Keratinocyte (primary cell): ENCODE data around the gene WNT7B.

ENCODE experiments used
- EZH2 ChIP-seq: IDR thresholded peaks from one replicate; pipeline ENCODE4 v1.6.1; 2012; ENCODE audit warnings: inconsistent platforms, mild to moderate bottlenecking, low read length, moderate library complexity
- TF ChIP-seq, protein P1 (sequence below), 3 experiments: IDR thresholded peaks in 1 of 3; conservative IDR thresholded peaks in 1 of 3; optimal IDR thresholded peaks in 1 of 3; 2 replicates in 2 of 3; 3 replicates in 1 of 3; pipeline versions ENCODE3 to v1.5.1; 2011; ENCODE audit warnings: low read length in 3 of 3, mild to moderate bottlenecking in 3 of 3, moderate library complexity in 2 of 3, control low read depth in 1 of 3, inconsistent platforms in 1 of 3; ENCODE audit not compliant: insufficient read depth in 2 of 3; ENCODE audit errors: extremely low read depth in 1 of 3

DNA sequence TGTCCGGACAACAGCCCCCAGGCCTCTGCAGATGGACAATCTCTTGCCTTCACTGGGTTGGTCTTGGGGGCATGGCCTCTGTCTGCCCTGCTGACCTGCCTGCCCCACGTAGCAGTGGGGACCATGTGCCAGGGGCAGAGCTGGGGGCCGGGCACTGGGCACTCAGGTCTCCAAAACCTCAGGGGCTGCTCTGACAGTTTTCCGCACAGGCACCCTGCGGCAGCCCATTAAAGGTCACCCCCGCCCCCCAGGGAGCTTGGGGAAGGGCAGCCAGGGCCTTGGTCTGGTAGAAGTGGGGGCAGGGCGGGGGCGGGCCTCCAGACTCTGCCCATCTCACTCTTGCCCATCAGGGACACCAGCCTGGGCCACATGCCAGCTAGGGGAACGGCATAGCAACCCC, 49.9 kb downstream of the WNT7B start:
- TF ChIP-seq, protein P1, sequence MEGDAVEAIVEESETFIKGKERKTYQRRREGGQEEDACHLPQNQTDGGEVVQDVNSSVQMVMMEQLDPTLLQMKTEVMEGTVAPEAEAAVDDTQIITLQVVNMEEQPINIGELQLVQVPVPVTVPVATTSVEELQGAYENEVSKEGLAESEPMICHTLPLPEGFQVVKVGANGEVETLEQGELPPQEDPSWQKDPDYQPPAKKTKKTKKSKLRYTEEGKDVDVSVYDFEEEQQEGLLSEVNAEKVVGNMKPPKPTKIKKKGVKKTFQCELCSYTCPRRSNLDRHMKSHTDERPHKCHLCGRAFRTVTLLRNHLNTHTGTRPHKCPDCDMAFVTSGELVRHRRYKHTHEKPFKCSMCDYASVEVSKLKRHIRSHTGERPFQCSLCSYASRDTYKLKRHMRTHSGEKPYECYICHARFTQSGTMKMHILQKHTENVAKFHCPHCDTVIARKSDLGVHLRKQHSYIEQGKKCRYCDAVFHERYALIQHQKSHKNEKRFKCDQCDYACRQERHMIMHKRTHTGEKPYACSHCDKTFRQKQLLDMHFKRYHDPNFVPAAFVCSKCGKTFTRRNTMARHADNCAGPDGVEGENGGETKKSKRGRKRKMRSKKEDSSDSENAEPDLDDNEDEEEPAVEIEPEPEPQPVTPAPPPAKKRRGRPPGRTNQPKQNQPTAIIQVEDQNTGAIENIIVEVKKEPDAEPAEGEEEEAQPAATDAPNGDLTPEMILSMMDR (optimal IDR thresholded peaks at IDR 0.05 in 1 of 3, IDR thresholded peaks at IDR 0.05 in 1 of 3, conservative IDR thresholded peaks at IDR 0.05 in 1 of 3; ENCODE audit: extremely low read depth in 1 of 3, insufficient read depth in 2 of 3, low read length in 3 of 3), result no peak
- no peak for TF ChIP-seq EZH2
